A204.1 (cell line): ENCODE results near the gene CCDC82.

Experiments used
- FAIRE-seq: peaks from 2 replicates; lab custom pipeline; 2012; peaks lifted over from hg19 to GRCh38; lab: Jason Lieb, UNC

The CCDC82 gene

GRCh38 chr11:96306071-96306470 lies 83.6 kb downstream of the CCDC82 start:
- no peak for FAIRE-seq

- FAIRE-seq, result no peak
Measured at GRCh38 chr11:96303980-96304379, 85.7 kb downstream of the CCDC82 start.

GRCh38 chr11:96303064-96303463 lies 86.6 kb downstream of the CCDC82 start:
- no peak for FAIRE-seq
